HG03045 (cell line): Measurements from ENCODE around the gene TAAR9.
"Not testable (repeated sequence)": the region's sequence is repeated elsewhere in the genome, so short reads cannot be mapped to it uniquely, and the experiment has no call there.

Experiments
- ATAC-seq: cut with Tn5 transposase; IDR thresholded peaks from one replicate; pipeline ENCODE4 v1.9.1; 2021; ENCODE audit warnings: mild to moderate bottlenecking, moderate library complexity; ENCODE audit not compliant: unreplicated experiment

Gene TAAR9

GRCh38 chr6:132513831-132514545 lies 24.1 kb upstream of the TAAR9 start:
- ATAC-seq, result no peak

- no peak for ATAC-seq
These were observed 22.7 kb upstream of the TAAR9 start for GRCh38 chr6:132515386-132515785.

- ATAC-seq, result no peak
These were observed 17.1 kb upstream of the TAAR9 start for GRCh38 chr6:132520953-132521352.

- no peak for ATAC-seq
These were observed 13.4 kb upstream of the TAAR9 start for GRCh38 chr6:132524646-132525045.

- no peak for ATAC-seq
These were observed 12.2 kb upstream of the TAAR9 start for GRCh38 chr6:132525866-132526265.

- no peak for ATAC-seq
These were observed 11.6 kb upstream of the TAAR9 start for GRCh38 chr6:132526461-132526860.

GRCh38 chr6:132527791-132528190 lies 10.3 kb upstream of the TAAR9 start:
- ATAC-seq, result no peak

GRCh38 chr6:132530293-132530974 lies 7.6 kb upstream of the TAAR9 start:
- ATAC-seq, result peak; percentile 90

- not testable (repeated sequence) for ATAC-seq
These were observed 3.5 kb upstream of the TAAR9 start for GRCh38 chr6:132534546-132534945.

GRCh38 chr6:132537145-132537544 lies 932 bp upstream of the TAAR9 start:
- no peak for ATAC-seq

GRCh38 chr6:132544826-132545225 lies 6.7 kb downstream of the TAAR9 start:
- no peak for ATAC-seq

- no peak for ATAC-seq
These were observed 10.8 kb downstream of the TAAR9 start for GRCh38 chr6:132548746-132549463.

GRCh38 chr6:132551214-132551613 lies 13.1 kb downstream of the TAAR9 start:
- no peak for ATAC-seq

GRCh38 chr6:132552372-132552771 lies 14.3 kb downstream of the TAAR9 start, which contains the start of gene TAAR8:
TSS of gene TAAR8 (plus strand) at chr6:132552672. CDS start at chr6:132552693, 21 bp downstream.
- no peak for ATAC-seq

- not testable (repeated sequence) for ATAC-seq
These were observed 22.0 kb downstream of the TAAR9 start for GRCh38 chr6:132560087-132560486.

GRCh38 chr6:132566404-132566803 lies 28.3 kb downstream of the TAAR9 start:
- ATAC-seq, result no peak

- no peak for ATAC-seq
These were observed 29.5 kb downstream of the TAAR9 start for GRCh38 chr6:132567566-132567965.

- no peak for ATAC-seq
These were observed 30.5 kb downstream of the TAAR9 start for GRCh38 chr6:132568611-132569010.

GRCh38 chr6:132569170-132569569 lies 31.1 kb downstream of the TAAR9 start:
- ATAC-seq, result no peak

- no peak for ATAC-seq
These were observed 32.2 kb downstream of the TAAR9 start, which contains the start of gene TAAR6 for GRCh38 chr6:132570221-132570777. TSS of gene TAAR6 (plus strand) at chr6:132570322. CDS start at chr6:132570322, 0 bp downstream.

- no peak for ATAC-seq
These were observed 33.7 kb downstream of the TAAR9 start for GRCh38 chr6:132571774-132572173.
